ENCODE data around the gene FOXRED1.

Gene FOXRED1

DNA sequence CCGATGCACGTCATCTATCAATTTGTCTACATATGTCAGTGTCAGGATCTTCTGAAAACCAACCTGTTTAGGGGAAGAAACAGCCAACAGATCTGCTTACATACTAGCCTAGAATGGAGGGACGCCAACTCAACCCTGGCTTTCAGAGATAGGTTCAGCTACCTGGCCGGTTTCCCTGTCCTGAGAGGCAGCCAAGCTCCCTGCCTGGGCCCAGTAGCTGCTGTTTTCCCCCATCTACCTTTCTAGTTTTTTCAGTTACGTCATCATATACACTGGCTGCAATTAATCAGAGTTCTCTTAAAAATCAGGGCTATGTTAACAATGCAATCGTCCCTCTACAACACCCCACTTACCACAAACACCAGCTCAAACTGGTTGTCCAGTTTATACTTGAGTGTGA is 1.3 kb upstream of the FOXRED1 start:
- H3K27ac ChIP-seq (replicated peaks): peak overlapping the region; percentile 86

DNA sequence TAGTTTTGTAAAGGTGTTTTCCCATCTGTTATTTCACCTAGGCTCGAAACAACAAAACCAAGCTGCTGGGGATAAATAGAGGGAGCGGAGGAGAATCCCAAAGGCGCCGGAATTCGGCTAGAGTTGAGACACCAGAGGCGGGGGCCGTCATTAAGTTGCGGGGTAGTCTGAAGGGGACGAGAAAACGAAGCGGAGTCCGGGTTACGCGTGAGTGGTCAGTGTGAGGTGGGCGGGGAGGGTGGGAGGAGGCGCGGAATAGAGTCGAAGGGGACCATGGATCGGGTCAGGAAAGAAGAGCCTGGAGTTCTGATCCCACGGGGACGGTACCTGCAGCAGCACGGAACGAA is 620 bp upstream of the FOXRED1 start:
- peak overlapping the region; percentile 91 for H3K4me3 ChIP-seq (replicated peaks; ENCODE audit: insufficient read depth, low read length)
- H3K27me3 ChIP-seq (ENCODE audit: insufficient read depth, poor library complexity, severe bottlenecking): no peaks in the 10 kb centered on the region
- DNase-seq (ENCODE audit: low read depth in 1 of 2, low spot score in 1 of 2): no peak
- H3K27ac ChIP-seq (replicated peaks): peak overlapping the region; percentile 86
- TF ChIP-seq GABPA (IDR thresholded peaks at IDR 0.05; ENCODE audit: low read depth) (no peak), POLR2AphosphoS5 (IDR thresholded peaks at IDR 0.05; ENCODE audit: low read depth) (no peak), SPI1 (IDR thresholded peaks at IDR 0.05; ENCODE audit: borderline replicate concordance, low read depth) (no peak)
- TF ChIP-seq, protein P1, sequence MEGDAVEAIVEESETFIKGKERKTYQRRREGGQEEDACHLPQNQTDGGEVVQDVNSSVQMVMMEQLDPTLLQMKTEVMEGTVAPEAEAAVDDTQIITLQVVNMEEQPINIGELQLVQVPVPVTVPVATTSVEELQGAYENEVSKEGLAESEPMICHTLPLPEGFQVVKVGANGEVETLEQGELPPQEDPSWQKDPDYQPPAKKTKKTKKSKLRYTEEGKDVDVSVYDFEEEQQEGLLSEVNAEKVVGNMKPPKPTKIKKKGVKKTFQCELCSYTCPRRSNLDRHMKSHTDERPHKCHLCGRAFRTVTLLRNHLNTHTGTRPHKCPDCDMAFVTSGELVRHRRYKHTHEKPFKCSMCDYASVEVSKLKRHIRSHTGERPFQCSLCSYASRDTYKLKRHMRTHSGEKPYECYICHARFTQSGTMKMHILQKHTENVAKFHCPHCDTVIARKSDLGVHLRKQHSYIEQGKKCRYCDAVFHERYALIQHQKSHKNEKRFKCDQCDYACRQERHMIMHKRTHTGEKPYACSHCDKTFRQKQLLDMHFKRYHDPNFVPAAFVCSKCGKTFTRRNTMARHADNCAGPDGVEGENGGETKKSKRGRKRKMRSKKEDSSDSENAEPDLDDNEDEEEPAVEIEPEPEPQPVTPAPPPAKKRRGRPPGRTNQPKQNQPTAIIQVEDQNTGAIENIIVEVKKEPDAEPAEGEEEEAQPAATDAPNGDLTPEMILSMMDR (IDR thresholded peaks at IDR 0.05; ENCODE audit: insufficient read depth, low read length): no peak
- TF ChIP-seq, protein P2, sequence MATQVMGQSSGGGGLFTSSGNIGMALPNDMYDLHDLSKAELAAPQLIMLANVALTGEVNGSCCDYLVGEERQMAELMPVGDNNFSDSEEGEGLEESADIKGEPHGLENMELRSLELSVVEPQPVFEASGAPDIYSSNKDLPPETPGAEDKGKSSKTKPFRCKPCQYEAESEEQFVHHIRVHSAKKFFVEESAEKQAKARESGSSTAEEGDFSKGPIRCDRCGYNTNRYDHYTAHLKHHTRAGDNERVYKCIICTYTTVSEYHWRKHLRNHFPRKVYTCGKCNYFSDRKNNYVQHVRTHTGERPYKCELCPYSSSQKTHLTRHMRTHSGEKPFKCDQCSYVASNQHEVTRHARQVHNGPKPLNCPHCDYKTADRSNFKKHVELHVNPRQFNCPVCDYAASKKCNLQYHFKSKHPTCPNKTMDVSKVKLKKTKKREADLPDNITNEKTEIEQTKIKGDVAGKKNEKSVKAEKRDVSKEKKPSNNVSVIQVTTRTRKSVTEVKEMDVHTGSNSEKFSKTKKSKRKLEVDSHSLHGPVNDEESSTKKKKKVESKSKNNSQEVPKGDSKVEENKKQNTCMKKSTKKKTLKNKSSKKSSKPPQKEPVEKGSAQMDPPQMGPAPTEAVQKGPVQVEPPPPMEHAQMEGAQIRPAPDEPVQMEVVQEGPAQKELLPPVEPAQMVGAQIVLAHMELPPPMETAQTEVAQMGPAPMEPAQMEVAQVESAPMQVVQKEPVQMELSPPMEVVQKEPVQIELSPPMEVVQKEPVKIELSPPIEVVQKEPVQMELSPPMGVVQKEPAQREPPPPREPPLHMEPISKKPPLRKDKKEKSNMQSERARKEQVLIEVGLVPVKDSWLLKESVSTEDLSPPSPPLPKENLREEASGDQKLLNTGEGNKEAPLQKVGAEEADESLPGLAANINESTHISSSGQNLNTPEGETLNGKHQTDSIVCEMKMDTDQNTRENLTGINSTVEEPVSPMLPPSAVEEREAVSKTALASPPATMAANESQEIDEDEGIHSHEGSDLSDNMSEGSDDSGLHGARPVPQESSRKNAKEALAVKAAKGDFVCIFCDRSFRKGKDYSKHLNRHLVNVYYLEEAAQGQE (IDR thresholded peaks at IDR 0.05; ENCODE audit: insufficient replicate concordance, low read depth): no peak

More for the DNA sequence above, 1.3 kb upstream of the FOXRED1 start:
- no peak for TF ChIP-seq SPI1 (IDR thresholded peaks at IDR 0.05; ENCODE audit: borderline replicate concordance, low read depth)
- TF ChIP-seq, protein P1 (IDR thresholded peaks at IDR 0.05; ENCODE audit: insufficient read depth, low read length): no peak
- TF ChIP-seq GABPA (IDR thresholded peaks at IDR 0.05; ENCODE audit: low read depth): no peak
- TF ChIP-seq POLR2AphosphoS5 (IDR thresholded peaks at IDR 0.05; ENCODE audit: low read depth): no peak
- TF ChIP-seq, protein P2 (IDR thresholded peaks at IDR 0.05; ENCODE audit: insufficient replicate concordance, low read depth): no peak
- Histone ChIP-seq H3K4me3 (replicated peaks; ENCODE audit: insufficient read depth, low read length) (peak overlapping the region; percentile 91), H3K27me3 (ENCODE audit: insufficient read depth, poor library complexity, severe bottlenecking) (no peaks in the 10 kb centered on the region)
- DNase-seq (ENCODE audit: low read depth in 1 of 2, low spot score in 1 of 2): no peak

DNA sequence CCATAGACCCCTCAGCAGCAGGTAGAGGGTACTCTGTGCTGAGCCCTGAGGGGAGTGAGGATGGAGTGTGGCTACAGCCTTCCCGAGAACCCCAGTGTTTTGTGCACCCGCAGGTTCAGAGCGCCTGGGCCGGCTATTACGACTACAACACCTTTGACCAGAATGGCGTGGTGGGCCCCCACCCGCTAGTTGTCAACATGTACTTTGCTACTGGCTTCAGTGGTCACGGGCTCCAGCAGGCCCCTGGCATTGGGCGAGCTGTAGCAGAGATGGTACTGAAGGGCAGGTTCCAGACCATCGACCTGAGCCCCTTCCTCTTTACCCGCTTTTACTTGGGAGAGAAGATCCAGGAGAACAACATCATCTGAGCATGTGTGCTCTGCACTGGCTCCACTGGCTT is 8.4 kb downstream of the FOXRED1 start:
- TF ChIP-seq GABPA (IDR thresholded peaks at IDR 0.05; ENCODE audit: low read depth): no peak
- no peak for TF ChIP-seq SPI1 (IDR thresholded peaks at IDR 0.05; ENCODE audit: borderline replicate concordance, low read depth)
- TF ChIP-seq, protein P2 (IDR thresholded peaks at IDR 0.05; ENCODE audit: insufficient replicate concordance, low read depth): no peak
- TF ChIP-seq, protein P1 (IDR thresholded peaks at IDR 0.05; ENCODE audit: insufficient read depth, low read length): no peak
- no peak for TF ChIP-seq POLR2AphosphoS5 (IDR thresholded peaks at IDR 0.05; ENCODE audit: low read depth)
- no peak overlapping the region for H3K27ac ChIP-seq (replicated peaks)
- H3K27me3 ChIP-seq (ENCODE audit: insufficient read depth, poor library complexity, severe bottlenecking): no peaks in the 10 kb centered on the region
- no peak overlapping the region for H3K4me3 ChIP-seq (replicated peaks; ENCODE audit: insufficient read depth, low read length)
- no peak for DNase-seq (ENCODE audit: low read depth in 1 of 2, low spot score in 1 of 2)
